GM12872 (cell line): ENCODE results near the gene PARD3B.

Source experiments
- CTCF ChIP-seq: IDR thresholded peaks from 3 replicates; pipeline ENCODE4 v1.5.1; 2011; ENCODE audit warnings: low read depth, mild to moderate bottlenecking, low read length, moderate library complexity; ENCODE audit not compliant: insufficient read depth

Gene PARD3B

DNA sequence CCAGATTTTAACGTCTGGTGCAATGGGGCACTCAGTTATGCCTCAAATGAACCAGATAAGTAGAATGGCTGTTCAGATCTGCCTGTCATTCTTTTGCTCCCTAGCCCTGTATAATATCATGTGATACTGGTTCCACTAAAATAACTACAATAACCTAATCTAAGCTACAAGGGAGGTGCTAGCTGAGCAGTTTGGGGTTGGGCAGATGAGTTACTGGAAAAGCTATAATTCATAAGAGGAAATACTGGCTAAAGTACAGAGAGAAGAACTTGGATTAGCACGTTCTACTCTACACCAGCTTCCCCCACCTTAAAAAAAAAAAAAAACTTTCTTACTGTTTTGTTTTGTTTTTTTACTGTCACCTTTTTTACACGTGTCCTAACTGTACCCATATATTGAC, 953.7 kb downstream of the PARD3B start:
- no peak for TF ChIP-seq CTCF

GRCh38 chr2:205500065-205500464, 954.8 kb downstream of the PARD3B start:
- no peak for TF ChIP-seq CTCF

GRCh38 chr2:205500951-205501350, 955.7 kb downstream of the PARD3B start:
- TF ChIP-seq CTCF, result no peak

DNA sequence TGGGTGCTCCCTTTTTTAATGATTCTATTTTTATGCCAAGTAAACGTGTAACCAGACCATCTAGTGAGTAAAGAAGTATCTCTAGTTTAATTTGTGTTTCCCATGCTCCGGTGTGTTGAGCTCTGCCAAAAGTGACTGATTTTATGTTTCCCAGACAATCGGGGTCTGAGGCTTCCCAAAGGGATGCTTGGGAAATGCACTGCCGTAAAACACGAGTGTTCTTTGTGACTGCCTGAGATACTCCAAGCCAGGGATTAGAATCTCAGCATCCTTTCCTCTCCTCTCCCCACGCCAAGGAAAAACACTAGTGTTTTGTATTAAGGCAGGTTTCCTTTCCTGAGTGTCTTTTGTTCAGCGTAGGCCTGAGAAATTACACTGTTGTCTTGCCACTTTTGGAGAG, 956.6 kb downstream of the PARD3B start:
- no peak for TF ChIP-seq CTCF

DNA sequence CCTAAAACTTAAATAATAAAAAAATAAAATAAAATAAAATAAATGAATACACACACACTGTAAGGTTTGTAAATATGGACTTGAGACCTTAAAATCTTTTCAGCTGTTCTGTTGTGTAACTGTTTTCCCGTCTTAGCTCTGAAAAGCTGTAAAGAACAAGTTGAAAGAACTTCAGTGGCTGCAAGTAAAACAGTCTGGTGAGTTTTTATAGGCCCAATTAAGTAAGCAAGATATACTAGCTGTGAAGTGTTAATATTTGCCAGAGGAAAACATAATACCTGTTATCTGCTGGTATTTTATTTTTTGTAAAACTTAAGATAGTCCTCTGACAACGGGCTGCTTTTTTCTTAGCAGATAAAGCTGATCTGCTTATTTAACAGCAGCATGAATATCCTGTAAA, 960.1 kb downstream of the PARD3B start:
- TF ChIP-seq CTCF, result no peak

- no peak for TF ChIP-seq CTCF
Measured at GRCh38 chr2:205509655-205510054, 964.4 kb downstream of the PARD3B start.

DNA sequence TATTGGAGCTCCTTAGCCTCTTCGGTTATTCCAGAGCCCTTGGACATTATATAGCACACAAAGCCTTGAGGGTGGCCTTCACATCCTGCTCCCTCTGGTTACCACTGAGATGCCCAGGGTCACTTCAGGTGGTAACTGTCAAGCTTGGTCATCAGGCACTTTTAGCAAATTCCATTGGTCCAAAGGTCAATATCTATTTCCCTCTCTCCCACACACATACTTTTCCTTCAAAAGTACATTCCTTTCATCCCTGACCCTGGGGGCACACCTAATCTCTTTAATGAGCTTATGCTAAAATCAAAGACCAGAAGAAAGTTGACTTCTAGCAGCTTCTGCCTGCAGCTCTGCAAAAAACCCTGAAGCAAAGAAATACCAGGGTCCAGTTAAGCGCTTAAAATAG, 965.1 kb downstream of the PARD3B start:
- no peak for TF ChIP-seq CTCF

DNA sequence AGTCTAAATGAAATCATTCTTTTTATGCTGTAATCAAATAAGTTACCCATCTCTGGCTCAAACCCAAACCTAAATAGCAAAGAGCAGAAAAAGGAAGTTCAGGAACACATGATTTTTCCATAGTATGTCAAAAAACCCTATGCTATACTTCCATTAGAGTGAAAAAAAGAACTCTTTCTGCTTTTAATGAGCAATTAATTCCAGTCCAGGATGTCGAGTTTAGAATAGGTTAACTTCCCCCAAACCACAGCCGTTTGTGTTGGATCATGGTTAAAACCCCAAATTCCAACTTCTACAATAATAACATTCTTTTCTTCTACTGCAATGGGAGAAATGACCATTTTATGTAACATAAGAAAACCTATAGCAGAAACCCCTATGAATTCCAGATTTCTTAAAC, 965.9 kb downstream of the PARD3B start:
- no peak for TF ChIP-seq CTCF
